Liver (tissue), 2 donors: ENCODE data around the gene HDLBP.

ENCODE experiments used
- CTCF ChIP-seq: fragments of 150-350 bp; IDR thresholded peaks from 2 replicates; pipeline ENCODE4 v1.5.1; 2017; ENCODE audit warnings: improper control_type of control experiment, low read depth, low read length; ENCODE audit not compliant: missing input control
- MAX ChIP-seq: IDR thresholded peaks from 2 replicates; pipeline ENCODE4 v1.6.1; 2016; ENCODE audit warnings: antibody characterized with exemption
- donor health status: healthy.

GRCh38 chr2:241258505-241259280 lies 56.8 kb downstream of the HDLBP start:
- TF ChIP-seq CTCF (no peak), MAX (no peak)
